Naive B cell (primary cell): ENCODE data around the gene SENP7. TPM values are rescaled to one million over a fixed set of nuclear protein-coding genes. Genes with fewer than 3 reads are reported as not detected.
"Not testable (repeated sequence)": the region's sequence is repeated elsewhere in the genome, so short reads cannot be mapped to it uniquely, and the experiment has no call there.

Experiments
- ATAC-seq, 2 donors: fragments of 150-1000 bp; cut with Tn5 transposase; 2 replicates each; pipeline ENCODE4 v1.10.0; 2021; ENCODE audit warnings: low read depth in 2 of 2, mild to moderate bottlenecking in 2 of 2, moderate library complexity in 2 of 2
- DNase-seq: peaks from one replicate; pipeline ENCODE4 v3.0.0; 2022
- H3K27ac Mint-ChIP-seq, 6 donors: one replicate each; pipeline ENCODE4 v1.8.0; 2020 to 2022; ENCODE audit warnings: mild to moderate bottlenecking in 6 of 6, mixed read lengths in 6 of 6, moderate library complexity in 5 of 6, inconsistent platforms in 2 of 6
- H3K27me3 Mint-ChIP-seq, 3 donors: one replicate each; pipeline ENCODE4 v1.8.0; 2021 to 2022; ENCODE audit warnings: mixed read lengths in 3 of 3, mild to moderate bottlenecking in 1 of 3
- H3K36me3 Mint-ChIP-seq, 2 donors: one replicate each; pipeline ENCODE4 v1.8.0; 2020 to 2022; ENCODE audit warnings: mixed read lengths in 2 of 2, inconsistent platforms in 1 of 2, mild to moderate bottlenecking in 1 of 2
- H3K4me1 Mint-ChIP-seq, 3 donors: one replicate each; pipeline ENCODE4 v1.8.0; 2020 to 2022; ENCODE audit warnings: mixed read lengths in 3 of 3, inconsistent platforms in 1 of 3, mild to moderate bottlenecking in 1 of 3, moderate library complexity in 1 of 3
- H3K4me3 Mint-ChIP-seq, 8 donors: one replicate each; pipeline ENCODE4 v1.8.0; 2020 to 2022; ENCODE audit warnings: mild to moderate bottlenecking in 8 of 8, mixed read lengths in 8 of 8, moderate library complexity in 8 of 8, inconsistent platforms in 2 of 8
- H3K9me3 Mint-ChIP-seq, 7 donors: one replicate each; pipeline ENCODE4 v1.8.0; 2020 to 2022; ENCODE audit warnings: mixed read lengths in 7 of 7, mild to moderate bottlenecking in 5 of 7, inconsistent platforms in 2 of 7, moderate library complexity in 1 of 7
- polyA plus RNA-seq, 6 donors: library from polyadenylated mRNA; unstranded; fragments of 300-500 nt; fragmentation: Illumina TruSeq; gene quantifications; one replicate each; pipeline ENCODE4 v1.2.3, GENCODE V29; 2021; ENCODE audit warnings: low read depth in 6 of 6

SENP7 gene
- 10 to 100 TPM in 3 of 6 donors, 1 to 10 TPM in 3; 7.7 to 13.3 (median 10.9) TPM for polyA plus RNA-seq

DNA sequence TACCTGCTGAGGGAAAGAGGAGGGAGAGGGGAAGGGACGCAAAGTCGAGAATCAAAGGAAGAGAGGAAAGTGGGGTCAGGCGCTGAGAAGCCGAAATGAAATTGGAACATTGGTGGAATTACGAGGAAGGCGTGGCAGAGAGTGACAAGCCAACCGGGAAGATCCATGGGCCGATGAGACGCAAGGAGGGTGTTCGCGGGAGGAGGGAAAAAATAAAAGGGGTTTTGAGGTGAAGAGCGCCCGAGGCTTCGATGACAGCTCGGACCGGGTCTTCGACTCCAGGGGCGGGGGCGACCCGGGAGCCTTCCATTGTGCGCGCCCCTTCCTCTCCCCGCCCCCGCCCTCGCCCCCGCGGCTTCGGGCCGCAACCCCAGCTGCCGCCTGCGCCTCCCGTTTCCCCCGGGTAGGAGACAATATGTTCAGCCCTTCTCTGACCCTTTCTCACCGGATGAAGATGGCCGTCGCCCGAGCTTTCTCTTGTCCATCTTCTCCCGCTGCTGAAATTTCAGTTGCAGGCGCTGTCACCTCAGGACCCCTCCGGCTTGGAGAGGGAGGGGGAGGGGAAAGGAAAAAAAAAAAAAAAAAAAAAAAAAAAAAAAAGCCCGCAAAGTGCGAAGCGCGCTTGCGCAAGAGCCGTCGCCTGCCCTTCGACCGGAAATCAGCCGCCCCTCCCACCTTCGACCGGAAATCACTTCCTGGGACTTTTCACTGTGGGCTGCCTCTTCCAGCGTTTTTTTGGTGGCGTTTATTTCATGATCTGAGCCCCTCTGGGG is at the start of gene SENP7:
Gene SENP7 (minus strand): TSS at position 567 of the 773 bp plus-strand sequence. CDS start 82 bp downstream, at position 485.
- ATAC-seq = peak; percentile 70 to 72
- Mint-ChIP-seq H3K36me3 (peaks cover 8 to 13% of the 10 kb centered on the region in 2 donors), H3K27me3 (peaks cover 0 to 6% (median 0%) of the 10 kb centered on the region in 3 donors), H3K4me1 (peaks cover 20 to 48% (median 35%) of the 10 kb centered on the region in 3 donors), H3K27ac (peak within 1 kb of the TSS; percentile 99 to 100 (median 99)), H3K4me3 (peak within 1 kb of the TSS; percentile 97 to 100 (median 100)), H3K9me3 (peaks cover 0 to 5% (median 0%) of the 10 kb centered on the region in 7 donors)
- DNase-seq = peak; percentile 80

DNA sequence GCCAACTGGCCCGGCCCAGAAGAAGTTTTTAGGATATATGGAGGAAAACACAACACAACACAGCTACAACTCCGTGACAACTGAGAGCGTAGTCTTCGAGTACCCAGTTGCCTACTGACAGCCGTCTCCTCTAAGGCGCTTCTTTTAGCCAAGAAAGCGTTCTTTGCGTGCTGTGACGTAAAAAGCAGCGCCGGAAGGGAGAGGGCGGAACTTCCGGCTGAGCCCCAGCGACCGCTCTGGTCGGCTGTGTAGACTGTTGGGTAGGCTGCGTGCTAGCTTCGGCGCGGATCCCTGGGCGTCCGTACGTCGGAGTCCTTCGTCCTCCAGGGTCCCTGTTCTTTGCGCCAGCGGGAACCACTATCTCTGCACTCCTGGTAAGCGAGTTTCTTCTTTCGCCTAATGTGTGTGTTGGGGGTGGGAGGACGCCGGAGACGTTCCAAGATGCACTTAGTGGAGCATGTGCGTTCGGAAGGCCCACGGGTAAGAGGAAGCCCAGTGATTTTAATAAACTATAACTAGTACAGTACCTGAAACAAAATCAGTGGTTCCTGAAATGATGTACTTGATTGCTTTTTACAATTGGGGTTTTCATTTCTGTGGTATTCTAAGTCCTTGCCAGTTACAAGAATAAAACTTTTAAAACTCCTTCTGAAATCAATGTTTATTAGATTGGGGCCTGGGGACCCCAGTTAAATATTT is 48.8 kb upstream of the SENP7 start, which contains the start of gene TRMT10C:
Gene TRMT10C (plus strand): TSS at position 239 of the 699 bp plus-strand sequence. CDS start 2,914 bp downstream, outside the sequence.
- H3K4me3 Mint-ChIP-seq = peak within 1 kb of the TSS; percentile 89 to 100 (median 99)
- ATAC-seq (peak; percentile 96), DNase-seq (peak; percentile 90)
- H3K9me3 Mint-ChIP-seq = peaks cover 0 to 4% (median 0%) of the 10 kb centered on the region in 7 donors
- H3K4me1 Mint-ChIP-seq = peaks cover 27 to 44% (median 44%) of the 10 kb centered on the region in 3 donors
- peaks cover 9 to 14% of the 10 kb centered on the region in 2 donors for H3K36me3 Mint-ChIP-seq
- peak within 1 kb of the TSS; percentile 92 to 99 (median 98) for H3K27ac Mint-ChIP-seq
- H3K27me3 Mint-ChIP-seq = peaks cover 3 to 8% (median 6%) of the 10 kb centered on the region in 3 donors

GRCh38 chr3:101556064-101556463 is 43.1 kb upstream of the SENP7 start:
- Mint-ChIP-seq H3K9me3 (peaks cover 0 to 4% (median 0%) of the 10 kb centered on the region in 7 donors), H3K4me1 (peaks cover 0 to 6% (median 4%) of the 10 kb centered on the region in 3 donors), H3K27ac (no peak overlapping the region), H3K4me3 (no peak overlapping the region), H3K36me3 (peaks cover 0 to 3% of the 10 kb centered on the region in 2 donors), H3K27me3 (peaks cover 26 to 36% (median 30%) of the 10 kb centered on the region in 3 donors)
- DNase-seq (no peak), ATAC-seq (no peak)

DNA sequence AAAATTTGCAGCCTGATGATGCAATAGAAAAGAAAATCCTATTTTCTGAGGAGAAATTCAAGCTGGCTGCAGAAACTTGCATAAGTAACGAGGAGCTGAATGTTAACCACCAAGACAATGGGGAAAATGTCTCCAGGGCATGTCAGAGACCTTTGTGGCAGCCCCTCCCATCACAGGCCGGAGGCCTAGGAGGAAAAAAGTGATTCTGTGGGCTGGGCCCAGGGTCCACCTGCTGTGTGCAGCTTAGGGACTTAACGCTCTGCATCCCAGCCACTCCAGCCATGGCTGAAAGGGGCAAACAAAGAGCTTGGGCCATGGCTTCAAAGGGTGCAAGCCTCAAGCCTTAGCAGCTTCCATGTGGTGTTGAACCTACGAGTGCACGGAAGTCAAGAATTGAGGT is 40.4 kb upstream of the SENP7 start:
- H3K27me3 Mint-ChIP-seq = peaks cover 29 to 36% (median 29%) of the 10 kb centered on the region in 3 donors
- H3K4me1 Mint-ChIP-seq, H3K36me3 Mint-ChIP-seq, H3K27ac Mint-ChIP-seq, H3K4me3 Mint-ChIP-seq, DNase-seq, H3K9me3 Mint-ChIP-seq, ATAC-seq: not testable (repeated sequence)

DNA sequence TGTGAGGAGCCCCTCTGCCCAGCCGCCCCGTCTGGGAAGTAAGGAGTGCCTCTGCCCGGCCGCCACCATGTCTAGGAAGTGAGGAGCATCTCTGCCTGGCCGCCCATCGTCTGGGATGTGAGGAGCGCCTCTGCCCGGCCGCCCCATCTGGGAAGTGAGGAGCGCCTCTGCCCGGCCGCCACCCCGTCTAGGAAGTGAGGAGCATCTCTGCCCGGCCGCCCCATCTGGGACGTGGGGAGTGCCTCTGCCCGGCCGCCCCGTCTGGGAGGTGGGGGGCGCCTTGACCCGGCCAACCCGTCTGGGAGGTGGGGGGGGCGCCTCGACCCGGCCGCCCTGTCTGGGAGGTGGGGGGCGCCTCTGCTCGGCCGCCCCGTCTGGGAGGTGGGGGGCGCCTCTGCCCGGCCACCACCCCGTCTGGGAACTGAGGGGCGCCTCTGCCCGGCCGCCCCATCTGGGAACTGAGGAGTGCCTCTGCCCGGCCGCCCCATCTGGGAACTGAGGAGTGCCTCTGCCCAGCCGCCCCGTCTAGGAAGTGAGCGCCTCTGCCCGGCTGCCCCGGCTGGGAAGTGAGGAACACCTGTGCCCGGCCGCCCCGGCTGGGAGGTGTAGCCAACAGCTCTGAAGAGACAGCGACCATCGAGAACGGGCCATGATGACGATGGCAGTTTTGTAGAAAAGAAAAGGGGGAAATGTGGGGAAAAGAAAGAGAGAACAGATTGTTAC is 38.5 kb upstream of the SENP7 start:
- H3K27me3 Mint-ChIP-seq = peaks cover 22 to 30% (median 25%) of the 10 kb centered on the region in 3 donors
- not testable (repeated sequence) for H3K4me1 Mint-ChIP-seq, DNase-seq, H3K9me3 Mint-ChIP-seq, ATAC-seq, H3K27ac Mint-ChIP-seq, H3K4me3 Mint-ChIP-seq, H3K36me3 Mint-ChIP-seq

GRCh38 chr3:101549473-101549872 is 36.5 kb upstream of the SENP7 start:
- Mint-ChIP-seq H3K27me3 (peaks cover 11 to 19% (median 13%) of the 10 kb centered on the region in 3 donors), H3K4me3 (no peak overlapping the region), H3K36me3 (peaks cover 0 to 1% of the 10 kb centered on the region in 2 donors), H3K9me3 (peaks cover 0 to 3% (median 0%) of the 10 kb centered on the region in 7 donors), H3K4me1 (no peaks in the 10 kb centered on the region), H3K27ac (no peak overlapping the region)
- DNase-seq = no peak
- ATAC-seq = no peak

DNA sequence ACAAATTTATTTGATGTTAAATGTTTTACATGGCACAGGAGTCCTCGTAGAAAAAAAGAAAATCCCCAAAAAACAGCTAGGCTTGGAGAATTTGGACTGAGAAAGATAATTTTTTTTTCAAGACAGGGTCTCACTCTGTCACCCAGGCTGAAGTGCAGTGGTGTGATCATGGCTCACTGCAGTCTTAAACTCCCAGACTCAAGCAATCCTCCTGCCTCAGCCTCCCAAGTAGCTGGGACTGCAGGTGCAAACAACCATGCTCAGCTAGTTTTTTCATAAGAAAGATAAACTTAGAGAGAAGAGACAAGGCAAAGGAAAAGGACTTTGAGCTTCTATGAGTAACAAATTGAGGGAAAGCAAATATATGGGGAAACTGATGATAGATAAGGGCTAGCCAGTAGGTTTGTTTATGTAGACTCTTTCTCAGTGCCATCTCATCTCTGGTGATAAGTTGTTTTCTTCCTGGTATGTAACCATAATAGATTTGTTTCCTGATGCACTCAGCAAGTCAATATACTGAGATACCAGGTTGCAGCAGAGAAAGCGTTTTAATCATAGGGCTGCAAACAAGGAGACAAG is 35.6 kb upstream of the SENP7 start:
- no peak for ATAC-seq
- no peak for DNase-seq
- Mint-ChIP-seq H3K4me3 (no peak overlapping the region), H3K36me3 (no peaks in the 10 kb centered on the region), H3K9me3 (peaks cover 0 to 3% (median 0%) of the 10 kb centered on the region in 7 donors), H3K27me3 (peaks cover 9 to 21% (median 12%) of the 10 kb centered on the region in 3 donors), H3K27ac (no peak overlapping the region), H3K4me1 (no peaks in the 10 kb centered on the region)

GRCh38 chr3:101544161-101544850 is 31.3 kb upstream of the SENP7 start:
- no peaks in the 10 kb centered on the region for H3K4me1 Mint-ChIP-seq
- H3K9me3 Mint-ChIP-seq = no peaks in the 10 kb centered on the region
- no peak overlapping the region for H3K4me3 Mint-ChIP-seq
- H3K27ac Mint-ChIP-seq = peak overlapping the region in 1 of 6 donors; percentile 74
- DNase-seq = no peak
- peaks cover 8 to 20% (median 16%) of the 10 kb centered on the region in 3 donors for H3K27me3 Mint-ChIP-seq
- no peaks in the 10 kb centered on the region for H3K36me3 Mint-ChIP-seq
- ATAC-seq = no peak

DNA sequence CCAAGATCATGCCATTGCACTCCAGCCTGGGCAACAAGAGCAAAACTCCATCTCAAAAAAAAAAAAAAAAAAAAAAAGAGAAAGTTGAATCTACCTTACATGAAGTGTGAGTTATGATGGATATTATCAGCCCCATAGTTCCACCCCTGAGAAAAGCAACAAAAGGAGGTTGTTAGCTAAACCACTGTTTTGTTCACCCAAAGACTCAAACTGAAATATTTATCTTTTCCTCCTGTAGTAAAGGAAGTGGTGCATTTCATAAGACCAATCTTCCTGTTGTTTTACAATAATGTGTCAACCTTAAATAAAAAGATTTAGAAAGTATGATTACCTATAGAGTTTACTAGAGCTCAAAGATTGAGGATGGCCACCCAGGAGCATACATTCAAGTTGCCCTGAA is 29.9 kb upstream of the SENP7 start:
- no peak for ATAC-seq
- H3K27ac Mint-ChIP-seq = no peak overlapping the region
- no peaks in the 10 kb centered on the region for H3K9me3 Mint-ChIP-seq
- H3K36me3 Mint-ChIP-seq = no peaks in the 10 kb centered on the region
- H3K4me1 Mint-ChIP-seq = peaks cover 0 to 3% (median 0%) of the 10 kb centered on the region in 3 donors
- no peak overlapping the region for H3K4me3 Mint-ChIP-seq
- DNase-seq = no peak
- H3K27me3 Mint-ChIP-seq = peaks cover 8 to 26% (median 16%) of the 10 kb centered on the region in 3 donors

DNA sequence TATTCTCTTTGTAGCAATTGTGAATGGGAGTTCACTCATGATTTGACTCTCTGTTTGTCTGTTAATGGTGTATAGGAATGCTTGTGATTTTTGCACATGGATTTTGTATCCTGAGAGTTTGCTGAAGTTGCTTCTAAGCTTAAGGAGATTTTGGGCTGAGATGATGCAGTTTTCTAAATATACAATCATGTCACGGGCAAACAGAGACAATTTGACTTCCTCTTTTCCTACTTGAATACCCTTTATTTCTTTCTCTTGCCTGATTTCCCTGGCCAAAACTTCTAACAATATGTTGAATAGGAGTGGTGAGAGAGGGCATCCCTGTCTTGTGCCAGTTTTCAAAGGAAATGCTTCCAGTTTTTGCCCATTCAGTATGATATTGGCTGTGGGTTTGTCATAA is 23.9 kb upstream of the SENP7 start:
- ATAC-seq, DNase-seq: not testable (repeated sequence)
- H3K4me1 Mint-ChIP-seq = peaks cover 4 to 15% (median 8%) of the 10 kb centered on the region in 3 donors

DNA sequence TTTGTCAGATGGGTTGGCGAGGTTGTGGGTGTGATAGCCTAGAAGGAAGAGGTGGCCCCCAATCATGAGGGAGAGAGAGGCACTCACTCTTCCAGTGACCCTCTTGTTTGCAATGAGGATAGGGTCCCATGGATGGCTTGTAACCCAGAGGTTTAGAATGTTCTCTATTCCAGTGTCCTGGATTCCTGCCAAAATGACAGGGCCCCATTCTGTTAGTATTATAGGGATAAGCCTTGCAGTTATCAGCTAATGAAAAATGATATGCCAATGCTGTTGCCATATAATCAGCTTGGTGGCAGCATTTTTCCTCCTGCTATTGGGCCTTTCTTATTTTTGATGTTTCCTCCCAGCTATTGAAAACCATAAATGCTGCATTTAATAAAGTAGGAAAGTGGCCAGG is 23.3 kb upstream of the SENP7 start:
- Mint-ChIP-seq H3K36me3 (no peaks in the 10 kb centered on the region), H3K4me3 (no peak overlapping the region), H3K27me3 (peaks cover 4 to 28% (median 25%) of the 10 kb centered on the region in 3 donors), H3K27ac (peak overlapping the region in 1 of 6 donors; percentile 73), H3K4me1 (peaks cover 4 to 15% (median 8%) of the 10 kb centered on the region in 3 donors), H3K9me3 (no peaks in the 10 kb centered on the region)
- no peak for DNase-seq
- no peak for ATAC-seq

More for the DNA sequence above, 23.9 kb upstream of the SENP7 start:
- H3K9me3 Mint-ChIP-seq, H3K4me3 Mint-ChIP-seq, H3K36me3 Mint-ChIP-seq: not testable (repeated sequence)
- H3K27ac Mint-ChIP-seq = peak overlapping the region in 2 of 6 donors; percentile 63 to 70
- H3K27me3 Mint-ChIP-seq = peaks cover 6 to 28% (median 24%) of the 10 kb centered on the region in 3 donors

GRCh38 chr3:101535221-101535620 is 22.2 kb upstream of the SENP7 start:
- ATAC-seq = no peak
- H3K36me3 Mint-ChIP-seq = peaks cover 0 to 4% of the 10 kb centered on the region in 2 donors
- peaks cover 0 to 2% (median 0%) of the 10 kb centered on the region in 7 donors for H3K9me3 Mint-ChIP-seq
- H3K4me3 Mint-ChIP-seq = no peak overlapping the region
- H3K4me1 Mint-ChIP-seq = peaks cover 4 to 15% (median 8%) of the 10 kb centered on the region in 3 donors
- no peak for DNase-seq
- no peak overlapping the region for H3K27ac Mint-ChIP-seq
- peaks cover 4 to 25% (median 24%) of the 10 kb centered on the region in 3 donors for H3K27me3 Mint-ChIP-seq
